GM20000 (cell line): Measurements from ENCODE around the gene BATF3.

ENCODE experiments used
- DNase-seq: peaks from one replicate; pipeline ENCODE4 v3.0.0; 2012; ENCODE audit warnings: low spot score
- TF ChIP-seq, protein P1 (sequence below): IDR thresholded peaks from 2 replicates; pipeline ENCODE4 v1.5.1; 2012; ENCODE audit warnings: mild to moderate bottlenecking, control low read depth; ENCODE audit errors: extremely low read depth, missing control alignments

The BATF3 gene

DNA sequence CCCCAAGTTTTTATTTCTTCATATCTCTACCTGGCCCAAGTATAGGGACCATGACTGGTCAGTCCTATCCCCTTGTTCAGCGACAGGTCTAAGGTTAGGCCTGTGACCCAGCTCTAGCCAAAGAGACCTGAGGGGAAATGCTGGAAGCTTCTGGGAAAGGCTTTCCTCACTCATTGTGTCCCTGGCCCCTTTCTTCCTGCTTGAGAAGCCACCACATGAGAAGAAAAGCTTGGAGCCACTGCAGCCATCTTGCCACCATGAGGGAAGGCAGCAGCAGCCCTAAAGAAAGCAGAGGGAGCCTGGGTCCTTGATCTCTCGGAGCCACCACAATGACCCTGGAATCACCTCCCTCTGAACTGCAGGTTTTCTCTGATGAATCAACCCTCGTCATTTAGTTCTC, 47.7 kb downstream of the BATF3 start:
- no peak for DNase-seq
- TF ChIP-seq, protein P1, sequence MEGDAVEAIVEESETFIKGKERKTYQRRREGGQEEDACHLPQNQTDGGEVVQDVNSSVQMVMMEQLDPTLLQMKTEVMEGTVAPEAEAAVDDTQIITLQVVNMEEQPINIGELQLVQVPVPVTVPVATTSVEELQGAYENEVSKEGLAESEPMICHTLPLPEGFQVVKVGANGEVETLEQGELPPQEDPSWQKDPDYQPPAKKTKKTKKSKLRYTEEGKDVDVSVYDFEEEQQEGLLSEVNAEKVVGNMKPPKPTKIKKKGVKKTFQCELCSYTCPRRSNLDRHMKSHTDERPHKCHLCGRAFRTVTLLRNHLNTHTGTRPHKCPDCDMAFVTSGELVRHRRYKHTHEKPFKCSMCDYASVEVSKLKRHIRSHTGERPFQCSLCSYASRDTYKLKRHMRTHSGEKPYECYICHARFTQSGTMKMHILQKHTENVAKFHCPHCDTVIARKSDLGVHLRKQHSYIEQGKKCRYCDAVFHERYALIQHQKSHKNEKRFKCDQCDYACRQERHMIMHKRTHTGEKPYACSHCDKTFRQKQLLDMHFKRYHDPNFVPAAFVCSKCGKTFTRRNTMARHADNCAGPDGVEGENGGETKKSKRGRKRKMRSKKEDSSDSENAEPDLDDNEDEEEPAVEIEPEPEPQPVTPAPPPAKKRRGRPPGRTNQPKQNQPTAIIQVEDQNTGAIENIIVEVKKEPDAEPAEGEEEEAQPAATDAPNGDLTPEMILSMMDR = no peak

DNA sequence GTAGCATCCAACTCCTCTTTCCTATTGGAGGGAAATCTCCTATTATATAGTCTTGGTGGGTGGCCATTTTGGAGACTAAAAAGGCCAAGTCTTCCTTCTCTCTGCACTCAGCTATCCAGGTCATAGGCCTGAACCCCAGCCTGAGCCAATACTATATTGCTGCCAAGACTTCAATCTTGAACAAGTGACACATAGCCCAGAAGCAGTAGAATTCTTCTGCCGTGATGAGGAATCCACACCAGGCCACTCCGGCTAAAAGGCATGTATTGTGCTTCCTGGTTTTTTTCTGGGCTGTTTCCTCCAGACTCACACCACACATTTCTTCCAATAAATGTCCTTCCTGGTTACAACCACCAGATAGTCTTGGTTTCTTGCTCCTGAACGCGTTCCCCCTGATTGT, 48.1 kb downstream of the BATF3 start:
- DNase-seq = no peak
- TF ChIP-seq, protein P1 = no peak

DNA sequence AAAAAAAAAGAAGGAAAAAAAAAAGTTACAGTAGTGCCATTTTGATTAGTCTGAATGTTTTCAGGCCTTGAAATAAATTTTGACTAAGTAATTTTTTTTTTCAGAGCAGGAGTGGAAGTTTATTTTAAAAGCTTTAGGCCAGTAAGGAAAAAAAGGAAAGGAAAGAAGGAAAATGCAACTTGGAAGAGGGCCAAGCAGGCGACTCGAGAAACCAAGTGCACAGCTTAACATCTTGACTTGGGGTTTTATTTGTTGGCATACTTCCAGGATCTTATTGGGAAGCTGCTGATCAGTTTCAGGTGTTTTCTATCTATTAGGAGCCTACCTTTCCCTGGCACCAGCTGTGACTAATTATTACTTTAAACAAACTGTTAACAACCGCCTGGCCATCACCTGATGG, 49.4 kb downstream of the BATF3 start:
- TF ChIP-seq, protein P1 = no peak
- DNase-seq = no peak

DNA sequence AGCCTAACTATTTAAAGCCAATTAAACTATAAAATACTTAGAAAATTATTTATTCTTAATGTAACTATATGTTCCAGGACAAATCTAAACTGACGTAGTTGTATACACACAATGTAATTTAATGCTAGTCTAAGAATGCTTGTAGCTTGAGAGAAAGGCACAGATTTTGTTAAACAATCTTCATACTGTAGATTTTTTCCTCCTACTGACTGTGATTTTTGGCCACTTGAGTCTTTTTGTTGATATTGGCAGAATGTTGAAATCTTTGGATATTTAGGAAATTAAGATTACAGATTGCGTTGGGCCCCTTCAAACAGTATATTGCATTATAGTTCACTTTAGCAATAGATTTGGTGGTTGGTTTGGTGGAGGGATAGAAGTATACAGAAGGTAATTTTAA, 50.6 kb downstream of the BATF3 start:
- TF ChIP-seq, protein P1 = no peak
- DNase-seq = no peak

DNA sequence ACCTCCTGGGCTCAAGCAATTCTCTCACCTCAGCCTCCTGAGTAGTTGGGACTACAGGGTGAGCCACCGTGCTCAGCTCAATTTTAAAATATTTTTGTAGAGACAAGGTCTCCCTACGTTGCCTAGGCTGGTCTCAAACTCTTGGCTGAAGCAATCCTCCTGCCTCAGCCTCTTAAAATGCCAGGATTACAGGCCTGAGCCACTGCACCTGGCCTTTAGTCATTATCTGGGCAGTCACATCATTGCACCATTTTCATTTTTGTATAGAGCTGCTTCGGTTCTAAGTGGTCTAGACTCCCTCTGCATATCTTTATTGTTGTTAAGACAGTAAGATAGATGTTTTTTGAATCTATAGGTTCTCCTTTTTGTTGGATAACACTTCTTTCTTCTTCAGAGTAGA, 51.2 kb downstream of the BATF3 start:
- no peak for DNase-seq
- TF ChIP-seq, protein P1 = no peak

DNA sequence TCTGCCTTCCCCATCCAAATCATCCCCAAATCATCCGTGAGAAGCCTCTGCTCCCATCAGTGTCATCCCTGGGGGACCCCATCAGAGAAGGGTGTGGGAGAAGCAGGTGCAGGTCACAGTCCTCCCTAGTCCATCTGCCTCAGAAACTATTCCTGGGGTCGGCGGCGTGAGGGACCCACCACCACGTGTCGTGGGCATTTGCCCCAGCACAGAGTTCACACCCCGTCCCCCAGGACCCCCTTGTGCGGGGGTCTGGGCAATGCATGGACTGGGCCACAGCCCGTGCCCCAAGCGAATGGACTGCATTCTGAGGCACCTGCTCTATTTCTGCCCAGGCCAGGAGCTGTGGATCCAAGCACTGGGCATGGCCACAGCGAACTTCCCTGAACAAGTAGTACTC, 52.6 kb downstream of the BATF3 start:
- TF ChIP-seq, protein P1 = no peak

DNA sequence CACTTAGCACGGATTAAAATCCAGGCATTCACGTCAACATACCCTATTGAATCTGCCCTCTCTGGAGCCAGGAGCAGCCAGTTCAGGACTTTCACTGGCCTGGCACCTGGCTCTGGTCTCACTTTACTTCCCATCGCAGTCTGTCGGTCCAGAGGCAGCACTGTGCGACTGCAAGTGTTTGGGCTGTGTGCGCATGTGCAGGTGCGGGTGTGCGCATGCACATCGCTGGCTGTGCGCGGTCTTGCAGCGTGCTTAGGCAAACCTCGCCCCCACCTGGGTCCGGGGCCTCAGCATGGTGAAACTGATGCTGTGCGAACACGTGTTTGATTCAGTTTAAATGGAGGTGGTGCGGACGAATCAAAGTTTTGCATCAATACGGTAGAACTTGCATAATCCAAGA, 53.1 kb downstream of the BATF3 start:
- TF ChIP-seq, protein P1 = no peak
- no peak for DNase-seq

More for the DNA sequence above, 52.6 kb downstream of the BATF3 start:
- no peak for DNase-seq
